Astrocyte of the cerebellum (primary cell): ENCODE data around the gene SHQ1.
A peak's percentile ranks its signal among the peaks of the same experiment; 100 is the strongest.

Experiments
- DNase-seq: peaks from one replicate; pipeline ENCODE4 v3.0.0-alpha.2; 2011; ENCODE audit warnings: low read depth
- H3K4me3 ChIP-seq: 2 replicates; pipeline ENCODE4 v1.5.1; 2011; ENCODE audit warnings: mild to moderate bottlenecking, low read depth, low read length, moderate library complexity
- in situ Hi-C: cut with HindIII; loops from 2 replicates; pipeline ENCODE4 v1.10.0; 2017; ENCODE audit warnings: low sequenced_read_pairs
- TF ChIP-seq, protein P1 (sequence below): IDR thresholded peaks from 2 replicates; pipeline ENCODE4 v1.5.1; 2012; ENCODE audit warnings: low read length, low read depth, moderate library complexity, mild to moderate bottlenecking; ENCODE audit errors: missing control alignments

The SHQ1 gene

DNA sequence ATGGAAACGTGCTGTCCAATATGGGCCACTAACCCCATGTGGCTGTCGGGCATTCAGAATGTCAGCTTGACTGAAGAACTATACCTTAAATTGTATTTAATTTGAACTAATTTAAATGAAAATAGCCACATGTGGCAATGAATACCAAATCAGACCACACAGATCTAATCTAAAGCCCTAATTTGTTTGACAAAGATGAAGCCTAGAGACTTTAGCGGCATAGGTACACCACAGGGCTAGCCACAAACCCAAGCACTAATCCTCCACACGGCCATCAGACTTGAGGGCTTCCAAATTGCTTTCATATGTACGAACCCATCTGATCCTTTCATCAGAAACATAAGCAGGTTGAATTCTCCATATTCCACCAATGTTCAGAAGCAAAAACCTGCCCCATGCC is 81.4 kb downstream of the SHQ1 start:
- in situ Hi-C loops = no loop called here
- H3K4me3 ChIP-seq = no peak overlapping the region
- TF ChIP-seq, protein P1, sequence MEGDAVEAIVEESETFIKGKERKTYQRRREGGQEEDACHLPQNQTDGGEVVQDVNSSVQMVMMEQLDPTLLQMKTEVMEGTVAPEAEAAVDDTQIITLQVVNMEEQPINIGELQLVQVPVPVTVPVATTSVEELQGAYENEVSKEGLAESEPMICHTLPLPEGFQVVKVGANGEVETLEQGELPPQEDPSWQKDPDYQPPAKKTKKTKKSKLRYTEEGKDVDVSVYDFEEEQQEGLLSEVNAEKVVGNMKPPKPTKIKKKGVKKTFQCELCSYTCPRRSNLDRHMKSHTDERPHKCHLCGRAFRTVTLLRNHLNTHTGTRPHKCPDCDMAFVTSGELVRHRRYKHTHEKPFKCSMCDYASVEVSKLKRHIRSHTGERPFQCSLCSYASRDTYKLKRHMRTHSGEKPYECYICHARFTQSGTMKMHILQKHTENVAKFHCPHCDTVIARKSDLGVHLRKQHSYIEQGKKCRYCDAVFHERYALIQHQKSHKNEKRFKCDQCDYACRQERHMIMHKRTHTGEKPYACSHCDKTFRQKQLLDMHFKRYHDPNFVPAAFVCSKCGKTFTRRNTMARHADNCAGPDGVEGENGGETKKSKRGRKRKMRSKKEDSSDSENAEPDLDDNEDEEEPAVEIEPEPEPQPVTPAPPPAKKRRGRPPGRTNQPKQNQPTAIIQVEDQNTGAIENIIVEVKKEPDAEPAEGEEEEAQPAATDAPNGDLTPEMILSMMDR = no peak
- no peak for DNase-seq

DNA sequence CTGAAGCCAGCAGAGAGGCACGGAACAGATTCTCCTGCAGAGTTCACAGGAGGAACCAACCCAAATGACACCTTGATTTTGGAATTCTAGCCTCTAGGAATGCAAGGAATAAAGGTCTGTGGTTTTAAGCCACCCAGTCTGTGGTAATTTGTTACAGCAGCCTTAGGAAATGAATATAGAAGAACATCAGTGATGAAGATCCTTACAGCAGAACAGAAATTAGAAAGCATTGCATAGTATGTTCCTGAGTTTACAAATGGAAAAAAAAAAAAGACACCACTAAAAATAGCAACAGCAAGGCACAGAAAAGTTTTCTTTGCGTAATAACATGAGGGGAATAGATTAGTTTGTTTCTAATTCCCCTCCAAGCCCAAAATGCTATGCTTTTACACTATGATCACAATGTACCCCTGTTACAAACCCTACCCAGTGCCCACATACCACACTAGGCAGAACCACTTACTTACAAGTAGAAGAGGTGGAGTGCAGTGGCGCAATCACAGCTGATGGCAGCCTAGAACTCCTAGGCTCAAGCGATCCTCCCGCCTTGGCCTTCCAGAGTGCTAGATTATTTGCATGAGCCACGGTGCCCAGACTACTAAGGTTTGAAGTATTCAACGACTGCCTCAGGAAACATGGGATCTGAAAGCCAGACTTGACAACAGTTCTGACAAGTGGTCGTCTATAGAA is 84.3 kb downstream of the SHQ1 start:
- H3K4me3 ChIP-seq = no peak overlapping the region
- in situ Hi-C loops = no loop called here
- TF ChIP-seq, protein P1 = no peak
- peak; percentile 4 for DNase-seq

DNA sequence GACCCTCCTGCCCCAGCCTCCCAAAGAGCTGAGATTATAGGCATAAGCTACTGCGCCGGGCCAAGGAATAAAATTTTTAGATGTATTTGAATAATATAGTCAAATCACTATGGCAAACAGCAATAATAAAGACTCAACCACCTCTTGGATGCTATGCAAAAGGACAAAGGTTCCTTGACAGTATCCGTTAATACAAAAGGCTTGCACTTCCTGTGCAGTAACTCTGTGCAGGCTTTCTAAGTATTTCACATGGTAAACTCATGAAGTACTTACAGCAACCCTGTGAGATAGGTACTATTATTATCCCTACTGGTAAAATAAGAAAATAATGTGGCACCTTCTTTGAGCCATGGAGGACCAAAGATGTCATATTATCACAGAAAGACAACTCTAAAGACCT is 86.8 kb downstream of the SHQ1 start:
- DNase-seq = no peak
- TF ChIP-seq, protein P1 = no peak
- in situ Hi-C loops = no loop called here
- no peak overlapping the region for H3K4me3 ChIP-seq

DNA sequence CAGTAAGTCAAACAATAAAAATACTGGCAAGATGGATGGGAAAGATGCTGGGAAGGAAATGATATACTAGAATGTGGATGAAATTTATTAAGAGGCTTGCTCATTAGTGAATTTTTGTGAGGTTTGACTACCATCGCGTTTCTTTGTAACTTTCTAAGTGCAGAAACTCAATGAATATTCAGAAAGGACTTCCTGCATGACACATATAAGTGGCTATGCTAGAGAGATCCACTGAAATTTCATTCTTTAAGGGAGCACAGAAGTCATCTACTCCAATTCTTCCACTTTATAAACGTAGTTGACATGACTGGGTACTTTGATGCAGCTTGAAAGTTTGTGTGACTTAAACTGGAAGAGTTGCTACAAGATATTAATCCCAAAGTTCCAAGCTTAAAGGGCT is 88.0 kb downstream of the SHQ1 start:
- DNase-seq = no peak
- in situ Hi-C loops = no loop called here
- H3K4me3 ChIP-seq = no peak overlapping the region
- TF ChIP-seq, protein P1 = no peak

DNA sequence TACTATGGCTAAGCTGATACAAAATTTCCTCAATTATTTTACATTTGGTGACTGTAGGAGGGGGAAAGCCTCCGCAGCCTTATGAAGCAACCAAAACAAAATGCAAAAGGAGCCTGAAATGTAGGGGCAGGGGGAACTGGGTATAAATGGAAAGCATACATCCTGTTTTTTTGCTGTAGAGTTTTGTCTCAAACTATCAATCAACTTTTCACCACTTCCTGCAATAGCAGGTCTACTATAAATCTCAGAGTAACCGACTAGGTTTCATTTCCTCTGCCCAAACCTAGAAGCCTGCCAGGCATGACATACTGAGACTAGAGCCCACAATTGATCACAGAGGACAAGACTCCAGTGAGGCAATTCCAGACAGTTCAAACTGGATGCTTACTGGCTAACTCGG is 91.3 kb downstream of the SHQ1 start:
- no peak for DNase-seq
- TF ChIP-seq, protein P1 = no peak
- H3K4me3 ChIP-seq = no peak overlapping the region
- in situ Hi-C loops = no loop called here

DNA sequence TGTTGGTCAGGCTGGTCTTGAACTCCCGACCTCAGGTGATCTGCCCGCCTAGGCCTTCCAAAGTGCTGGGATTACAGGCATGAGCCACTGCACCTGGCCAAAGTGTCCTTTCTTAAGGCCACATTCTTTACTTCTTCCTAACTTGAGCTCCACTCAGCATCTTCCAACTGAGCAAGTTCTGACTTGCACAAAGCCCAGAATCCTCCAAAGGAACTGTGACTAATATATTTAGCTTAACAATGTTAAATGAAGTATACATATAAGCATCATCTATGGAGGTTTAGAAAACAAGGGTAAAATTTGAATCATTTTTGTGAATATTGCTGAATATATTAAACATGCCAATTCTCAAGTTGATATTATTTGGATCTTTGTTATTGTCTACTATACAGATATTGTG is 93.7 kb downstream of the SHQ1 start:
- H3K4me3 ChIP-seq = no peak overlapping the region
- in situ Hi-C loops = no loop called here
- TF ChIP-seq, protein P1 = no peak
- DNase-seq = no peak
